Gastrocnemius medialis (tissue), 4 donors: ENCODE results near the gene SLC17A5.

Source experiments
- POLR2A ChIP-seq, 2 donors: fragments of 450-650 bp; IDR thresholded peaks; one replicate each; pipeline ENCODE4 v1.6.1; 2017; ENCODE audit warnings: antibody characterized with exemption in 2 of 2, mild to moderate bottlenecking in 2 of 2, moderate library complexity in 2 of 2
- TF ChIP-seq, protein P1 (sequence below), 5 experiments: fragments of 450-650 bp in 3 of 5; fragments of 200-600 bp in 2 of 5; sonication (generic) in 2 of 5; IDR thresholded peaks in 4 of 5; conservative IDR thresholded peaks in 1 of 5; 1 replicate in 4 of 5; 2 replicates in 1 of 5; pipeline ENCODE4 v1.5.1; 2016 to 2019; ENCODE audit warnings: antibody characterized with exemption in 5 of 5, mild to moderate bottlenecking in 3 of 5, moderate library complexity in 3 of 5

DNA sequence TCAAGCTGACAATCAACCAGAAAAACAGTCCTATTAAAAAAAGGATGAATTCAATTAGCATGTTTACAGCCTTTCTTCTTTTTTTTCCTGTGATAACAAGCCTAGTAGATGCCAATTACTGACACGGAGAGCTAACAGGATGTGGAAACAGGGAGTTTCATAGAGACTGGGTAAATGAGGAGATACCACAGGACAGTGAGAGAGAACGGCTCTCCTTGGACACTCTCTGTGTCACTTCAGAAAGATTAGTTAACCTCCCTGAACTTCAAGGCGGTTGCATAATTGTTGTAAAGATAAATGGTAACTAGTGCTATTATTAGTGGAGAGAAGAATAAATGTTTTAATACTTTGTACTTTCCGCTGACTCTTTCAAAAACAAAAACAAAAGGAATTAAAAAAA lies 14.8 kb downstream of the SLC17A5 start:
- TF ChIP-seq, protein P1, sequence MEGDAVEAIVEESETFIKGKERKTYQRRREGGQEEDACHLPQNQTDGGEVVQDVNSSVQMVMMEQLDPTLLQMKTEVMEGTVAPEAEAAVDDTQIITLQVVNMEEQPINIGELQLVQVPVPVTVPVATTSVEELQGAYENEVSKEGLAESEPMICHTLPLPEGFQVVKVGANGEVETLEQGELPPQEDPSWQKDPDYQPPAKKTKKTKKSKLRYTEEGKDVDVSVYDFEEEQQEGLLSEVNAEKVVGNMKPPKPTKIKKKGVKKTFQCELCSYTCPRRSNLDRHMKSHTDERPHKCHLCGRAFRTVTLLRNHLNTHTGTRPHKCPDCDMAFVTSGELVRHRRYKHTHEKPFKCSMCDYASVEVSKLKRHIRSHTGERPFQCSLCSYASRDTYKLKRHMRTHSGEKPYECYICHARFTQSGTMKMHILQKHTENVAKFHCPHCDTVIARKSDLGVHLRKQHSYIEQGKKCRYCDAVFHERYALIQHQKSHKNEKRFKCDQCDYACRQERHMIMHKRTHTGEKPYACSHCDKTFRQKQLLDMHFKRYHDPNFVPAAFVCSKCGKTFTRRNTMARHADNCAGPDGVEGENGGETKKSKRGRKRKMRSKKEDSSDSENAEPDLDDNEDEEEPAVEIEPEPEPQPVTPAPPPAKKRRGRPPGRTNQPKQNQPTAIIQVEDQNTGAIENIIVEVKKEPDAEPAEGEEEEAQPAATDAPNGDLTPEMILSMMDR (IDR thresholded peaks at IDR 0.05 in 4 of 5, conservative IDR thresholded peaks at IDR 0.05 in 1 of 5): no peak
- no peak for TF ChIP-seq POLR2A (IDR thresholded peaks at IDR 0.05)
